ENCODE measurements around the gene DGCR8. TPM values are rescaled to one million over a fixed set of nuclear protein-coding genes. Genes with fewer than 3 reads are reported as not detected.

Gene DGCR8
- total and polyA plus RNA-seq, 4 donors, result 13.2 to 38.4 (median 26.2) TPM

DNA sequence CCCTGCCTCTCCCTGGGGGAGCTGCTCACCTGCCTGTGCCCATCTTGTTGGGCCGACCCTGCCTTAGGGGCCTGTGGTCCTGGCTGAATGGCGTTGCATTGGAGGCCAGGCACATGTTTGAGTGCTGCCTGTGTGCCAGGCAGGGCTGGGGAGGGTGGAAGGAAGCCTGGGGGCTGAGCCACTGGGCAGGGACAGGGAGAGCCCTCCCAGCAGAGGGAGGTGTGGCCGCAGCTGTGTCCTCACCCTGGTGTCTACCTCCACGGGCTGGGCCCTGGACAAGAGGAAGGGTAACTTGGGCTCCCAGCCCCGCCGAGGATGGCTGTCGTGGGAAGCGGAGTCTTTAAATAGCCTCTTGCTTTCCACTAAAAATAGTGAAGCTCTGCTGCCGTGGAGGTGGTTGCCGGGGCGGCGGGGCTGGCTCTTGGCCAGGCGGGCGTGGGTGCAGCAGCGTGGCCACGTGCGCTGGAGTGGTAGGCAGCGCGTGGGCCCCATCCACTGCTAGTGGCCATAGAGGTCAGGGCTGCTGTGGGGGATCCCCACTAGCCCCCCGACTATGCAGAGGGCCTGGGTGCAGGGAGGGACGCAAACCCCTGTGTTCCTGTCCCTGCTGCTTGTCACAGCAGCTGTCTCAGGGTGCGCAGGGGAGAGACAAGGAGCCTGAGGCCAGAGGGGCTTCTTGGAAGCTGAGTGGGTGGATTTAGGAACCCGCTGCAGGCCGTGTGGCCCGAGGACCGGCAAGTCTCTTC is 57.8 kb downstream of the DGCR8 start:
- WGBS, 2 donors, result 36 to 47% methylated on average over 26 of the region's 26 CpGs
- H3K9me3 ChIP-seq (ENCODE audit: control insufficient read depth in 4 of 4, insufficient read depth in 3 of 4, low read length in 3 of 4), result no peaks in the 10 kb centered on the region
- H3K27ac ChIP-seq (ENCODE audit: low read depth in 1 of 2, low read length in 1 of 2), result peak overlapping the region; percentile 7 to 18
- H3K4me1 ChIP-seq (ENCODE audit: control insufficient read depth in 5 of 5, insufficient read depth in 5 of 5, low read length in 5 of 5), result peaks cover 0 to 40% (median 10%) of the 10 kb centered on the region in 5 donors
- H3K9ac ChIP-seq (ENCODE audit: insufficient read depth in 1 of 2, low read length in 2 of 2), result no peak overlapping the region
- no peak for DNase-seq
- H3K27me3 ChIP-seq (ENCODE audit: control insufficient read depth in 3 of 3, insufficient read depth in 3 of 3, low read length in 2 of 3), result no peaks in the 10 kb centered on the region
- TF ChIP-seq, protein P1, sequence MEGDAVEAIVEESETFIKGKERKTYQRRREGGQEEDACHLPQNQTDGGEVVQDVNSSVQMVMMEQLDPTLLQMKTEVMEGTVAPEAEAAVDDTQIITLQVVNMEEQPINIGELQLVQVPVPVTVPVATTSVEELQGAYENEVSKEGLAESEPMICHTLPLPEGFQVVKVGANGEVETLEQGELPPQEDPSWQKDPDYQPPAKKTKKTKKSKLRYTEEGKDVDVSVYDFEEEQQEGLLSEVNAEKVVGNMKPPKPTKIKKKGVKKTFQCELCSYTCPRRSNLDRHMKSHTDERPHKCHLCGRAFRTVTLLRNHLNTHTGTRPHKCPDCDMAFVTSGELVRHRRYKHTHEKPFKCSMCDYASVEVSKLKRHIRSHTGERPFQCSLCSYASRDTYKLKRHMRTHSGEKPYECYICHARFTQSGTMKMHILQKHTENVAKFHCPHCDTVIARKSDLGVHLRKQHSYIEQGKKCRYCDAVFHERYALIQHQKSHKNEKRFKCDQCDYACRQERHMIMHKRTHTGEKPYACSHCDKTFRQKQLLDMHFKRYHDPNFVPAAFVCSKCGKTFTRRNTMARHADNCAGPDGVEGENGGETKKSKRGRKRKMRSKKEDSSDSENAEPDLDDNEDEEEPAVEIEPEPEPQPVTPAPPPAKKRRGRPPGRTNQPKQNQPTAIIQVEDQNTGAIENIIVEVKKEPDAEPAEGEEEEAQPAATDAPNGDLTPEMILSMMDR (IDR thresholded peaks at IDR 0.05; ENCODE audit: control extremely low read depth, extremely low read depth), result no peak
- ATAC-seq (ENCODE audit: insufficient read depth, low FRiP score), result no peak
- H3K36me3 ChIP-seq (ENCODE audit: control insufficient read depth in 4 of 4, insufficient read depth in 4 of 4, low read length in 4 of 4), result peaks cover 0 to 33% (median 0%) of the 10 kb centered on the region in 4 donors
- H3K4me3 ChIP-seq, result no peak overlapping the region

DNA sequence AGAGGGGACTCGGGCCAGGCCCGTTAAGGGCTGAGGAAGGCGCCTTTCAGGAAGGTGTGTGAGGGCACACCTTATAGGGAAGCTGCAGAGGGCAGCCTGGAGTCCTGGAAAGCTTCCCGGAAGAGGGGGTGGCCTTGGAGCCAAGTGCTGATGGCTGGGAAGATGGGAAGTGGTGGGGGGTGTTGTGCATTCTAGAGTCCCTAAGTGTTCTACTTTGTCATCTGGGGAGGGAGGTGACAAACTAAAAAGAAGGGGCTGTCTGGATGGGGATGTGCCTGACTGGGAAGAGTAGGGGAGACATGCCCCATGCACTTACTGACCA is 58.3 kb downstream of the DGCR8 start:
- ATAC-seq (ENCODE audit: insufficient read depth, low FRiP score) (no peak), DNase-seq (no peak)
- WGBS, 2 donors, result 63 to 64% methylated on average over 4 of the region's 4 CpGs
- peaks cover 0 to 38% (median 0%) of the 10 kb centered on the region in 4 donors for H3K36me3 ChIP-seq (ENCODE audit: control insufficient read depth in 4 of 4, insufficient read depth in 4 of 4, low read length in 4 of 4)
- no peaks in the 10 kb centered on the region for H3K9me3 ChIP-seq (ENCODE audit: control insufficient read depth in 4 of 4, insufficient read depth in 3 of 4, low read length in 3 of 4)
- H3K27me3 ChIP-seq (ENCODE audit: control insufficient read depth in 3 of 3, insufficient read depth in 3 of 3, low read length in 2 of 3), result no peaks in the 10 kb centered on the region
- no peak overlapping the region for H3K4me3 ChIP-seq
- TF ChIP-seq, protein P1 (IDR thresholded peaks at IDR 0.05; ENCODE audit: control extremely low read depth, extremely low read depth), result no peak
- H3K4me1 ChIP-seq (ENCODE audit: control insufficient read depth in 5 of 5, insufficient read depth in 5 of 5, low read length in 5 of 5), result peaks cover 0 to 36% (median 8%) of the 10 kb centered on the region in 5 donors
- H3K9ac ChIP-seq (ENCODE audit: insufficient read depth in 1 of 2, low read length in 2 of 2), result no peak overlapping the region
- H3K27ac ChIP-seq (ENCODE audit: low read depth in 1 of 2, low read length in 1 of 2), result peak overlapping the region in 1 of 2 donors; percentile 18

DNA sequence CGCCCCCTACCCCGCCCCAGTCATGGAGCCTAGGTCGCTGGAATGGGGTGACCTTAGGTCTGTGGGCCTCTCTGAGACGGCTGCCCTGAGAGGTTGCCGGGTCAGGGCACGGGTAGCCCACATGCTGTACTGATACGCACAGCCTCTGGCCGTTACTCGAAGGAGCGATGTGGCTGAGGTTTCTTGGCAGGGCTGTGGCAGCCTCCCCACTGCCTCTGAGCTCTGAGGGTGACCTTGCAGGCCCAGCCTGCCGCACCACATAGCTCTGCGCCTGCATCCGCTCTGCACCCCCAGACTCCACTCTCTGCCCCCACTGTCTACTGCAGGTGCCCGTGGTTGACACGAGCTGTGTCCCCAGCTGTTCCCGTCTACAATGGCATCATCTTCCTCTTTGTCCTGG is 58.8 kb downstream of the DGCR8 start:
- TF ChIP-seq, protein P1 (IDR thresholded peaks at IDR 0.05; ENCODE audit: control extremely low read depth, extremely low read depth), result no peak
- 89 to 90% methylated on average over 16 of the region's 16 CpGs for WGBS, 2 donors
- Histone ChIP-seq H3K27me3 (ENCODE audit: control insufficient read depth in 3 of 3, insufficient read depth in 3 of 3, low read length in 2 of 3) (no peaks in the 10 kb centered on the region), H3K27ac (ENCODE audit: low read depth in 1 of 2, low read length in 1 of 2) (no peak overlapping the region), H3K36me3 (ENCODE audit: control insufficient read depth in 4 of 4, insufficient read depth in 4 of 4, low read length in 4 of 4) (peaks cover 0 to 43% (median 0%) of the 10 kb centered on the region in 4 donors), H3K9ac (ENCODE audit: insufficient read depth in 1 of 2, low read length in 2 of 2) (no peak overlapping the region), H3K4me1 (ENCODE audit: control insufficient read depth in 5 of 5, insufficient read depth in 5 of 5, low read length in 5 of 5) (peaks cover 0 to 33% (median 8%) of the 10 kb centered on the region in 5 donors), H3K4me3 (no peak overlapping the region), H3K9me3 (ENCODE audit: control insufficient read depth in 4 of 4, insufficient read depth in 3 of 4, low read length in 3 of 4) (no peaks in the 10 kb centered on the region)
- DNase-seq (no peak), ATAC-seq (ENCODE audit: insufficient read depth, low FRiP score) (no peak)

Data from lung (tissue), 12 donors.